HFF-Myc (cell line): Measurements from ENCODE around the gene OXSM.

Experiments
- DNase-seq: peaks from one replicate; pipeline ENCODE4 v3.0.0-alpha.2; 2011; ENCODE audit warnings: low read depth; ENCODE audit errors: extremely low read depth
- H3K4me3 ChIP-seq: replicated peaks from 2 replicates; pipeline ENCODE4 v1.5.1; 2011; ENCODE audit warnings: low read depth, mild to moderate bottlenecking, control low read depth, low read length
- TF ChIP-seq, protein P1 (sequence below): IDR thresholded peaks from 2 replicates; pipeline ENCODE4 v1.5.1; 2012; ENCODE audit warnings: mild to moderate bottlenecking, low read depth, low read length, control low read depth; ENCODE audit errors: missing control alignments

Gene OXSM

DNA sequence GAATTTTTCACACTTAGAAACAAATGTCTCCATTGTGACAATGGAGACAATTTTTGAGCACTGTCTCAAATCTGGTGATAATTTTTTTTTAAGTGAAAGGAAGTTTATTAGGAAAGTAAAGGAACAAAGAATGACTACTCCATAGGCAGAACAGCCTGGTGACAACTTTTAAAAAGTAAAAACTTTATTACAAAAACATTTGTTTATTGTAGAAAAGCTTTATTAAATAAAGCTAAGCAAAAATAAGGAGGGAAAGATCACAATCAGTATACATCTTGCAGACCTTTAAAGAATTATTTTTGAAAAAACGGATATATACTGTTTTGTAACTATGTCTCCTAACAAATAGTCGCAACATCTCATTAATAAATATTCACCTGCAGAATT, 688 bp upstream of the OXSM start:
- TF ChIP-seq, protein P1, sequence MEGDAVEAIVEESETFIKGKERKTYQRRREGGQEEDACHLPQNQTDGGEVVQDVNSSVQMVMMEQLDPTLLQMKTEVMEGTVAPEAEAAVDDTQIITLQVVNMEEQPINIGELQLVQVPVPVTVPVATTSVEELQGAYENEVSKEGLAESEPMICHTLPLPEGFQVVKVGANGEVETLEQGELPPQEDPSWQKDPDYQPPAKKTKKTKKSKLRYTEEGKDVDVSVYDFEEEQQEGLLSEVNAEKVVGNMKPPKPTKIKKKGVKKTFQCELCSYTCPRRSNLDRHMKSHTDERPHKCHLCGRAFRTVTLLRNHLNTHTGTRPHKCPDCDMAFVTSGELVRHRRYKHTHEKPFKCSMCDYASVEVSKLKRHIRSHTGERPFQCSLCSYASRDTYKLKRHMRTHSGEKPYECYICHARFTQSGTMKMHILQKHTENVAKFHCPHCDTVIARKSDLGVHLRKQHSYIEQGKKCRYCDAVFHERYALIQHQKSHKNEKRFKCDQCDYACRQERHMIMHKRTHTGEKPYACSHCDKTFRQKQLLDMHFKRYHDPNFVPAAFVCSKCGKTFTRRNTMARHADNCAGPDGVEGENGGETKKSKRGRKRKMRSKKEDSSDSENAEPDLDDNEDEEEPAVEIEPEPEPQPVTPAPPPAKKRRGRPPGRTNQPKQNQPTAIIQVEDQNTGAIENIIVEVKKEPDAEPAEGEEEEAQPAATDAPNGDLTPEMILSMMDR = no peak
- peak overlapping the region; percentile 56 for H3K4me3 ChIP-seq
- DNase-seq = no peak

DNA sequence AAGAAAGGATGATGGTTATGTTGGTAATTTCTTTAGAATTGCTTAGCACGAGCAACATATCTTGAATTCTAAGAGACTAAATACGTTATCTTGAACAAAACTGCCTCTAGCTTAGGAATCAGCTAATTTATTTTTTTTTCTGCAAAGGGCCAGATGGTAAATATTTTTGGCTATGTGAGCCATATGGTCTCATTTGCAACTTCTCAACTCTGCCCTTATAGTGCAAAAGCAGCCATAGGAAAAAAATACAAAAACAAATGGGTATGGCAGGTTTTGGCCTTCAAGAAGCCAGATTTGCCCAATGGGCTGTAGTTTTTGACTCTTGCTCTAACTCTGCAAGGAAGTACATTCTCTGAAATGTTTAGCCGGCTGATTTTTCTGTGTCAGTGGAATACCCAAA, 11.9 kb downstream of the OXSM start:
- no peak overlapping the region for H3K4me3 ChIP-seq
- TF ChIP-seq, protein P1 = no peak
- DNase-seq = no peak

DNA sequence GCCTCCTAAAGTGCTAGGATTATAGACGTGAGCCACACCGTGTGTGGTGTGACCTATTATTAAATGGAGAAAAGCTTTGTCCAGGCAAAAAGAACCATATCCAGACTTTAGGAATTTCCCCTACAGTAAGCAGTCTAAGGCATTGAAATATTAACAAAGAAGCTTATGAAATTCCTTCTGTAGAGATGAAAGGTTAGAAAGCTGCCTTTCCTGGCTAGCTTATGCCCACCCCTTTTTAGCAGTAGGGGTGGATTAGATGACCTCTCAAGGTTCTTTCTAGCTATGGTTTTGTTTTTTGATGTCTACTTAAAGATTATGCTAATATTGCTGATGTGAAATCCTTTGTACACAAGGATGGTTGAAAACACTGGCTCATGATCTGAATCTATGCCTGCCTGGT, 13.9 kb downstream of the OXSM start:
- H3K4me3 ChIP-seq = no peak overlapping the region
- TF ChIP-seq, protein P1 = no peak
- no peak for DNase-seq

DNA sequence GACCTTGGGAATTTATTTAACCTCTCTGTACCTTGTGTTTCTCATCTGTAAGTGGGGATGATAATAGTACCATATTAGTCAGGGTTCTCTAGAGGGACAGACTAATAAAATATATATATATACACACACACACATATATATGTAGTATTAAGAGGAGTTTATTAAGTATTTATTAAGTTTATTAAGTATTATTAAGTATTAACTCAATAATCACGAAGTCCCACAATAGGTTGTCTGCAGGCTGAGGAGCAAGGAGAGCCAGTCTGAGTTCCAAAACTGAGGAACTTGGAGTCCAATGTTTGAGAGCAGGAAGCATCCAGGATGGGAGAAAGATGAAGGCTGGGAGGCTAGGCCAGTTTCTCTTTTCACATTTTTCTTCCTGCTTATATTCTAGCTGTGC, 14.8 kb downstream of the OXSM start:
- no peak overlapping the region for H3K4me3 ChIP-seq
- no peak for DNase-seq
- TF ChIP-seq, protein P1 = no peak

DNA sequence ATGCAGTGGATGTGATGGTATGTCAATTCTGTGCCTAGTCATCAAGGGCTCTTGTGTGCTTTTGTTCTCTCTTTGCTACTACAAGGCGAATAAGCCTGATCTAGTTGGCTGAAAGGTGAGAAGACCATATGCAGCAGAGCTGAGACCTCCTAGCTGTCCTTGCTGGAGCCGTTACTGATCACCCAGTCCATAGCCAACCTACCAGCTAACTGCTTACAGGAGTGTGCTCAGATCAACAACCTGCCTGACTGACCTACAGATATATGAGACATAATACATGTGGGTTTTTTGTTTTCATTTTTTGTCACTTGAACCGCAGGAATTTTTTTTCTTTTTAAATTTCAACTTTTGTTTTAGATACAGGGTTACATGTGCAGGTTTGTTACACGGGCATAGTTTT, 22.8 kb downstream of the OXSM start:
- H3K4me3 ChIP-seq = no peak overlapping the region
- TF ChIP-seq, protein P1 = no peak
- DNase-seq = no peak

DNA sequence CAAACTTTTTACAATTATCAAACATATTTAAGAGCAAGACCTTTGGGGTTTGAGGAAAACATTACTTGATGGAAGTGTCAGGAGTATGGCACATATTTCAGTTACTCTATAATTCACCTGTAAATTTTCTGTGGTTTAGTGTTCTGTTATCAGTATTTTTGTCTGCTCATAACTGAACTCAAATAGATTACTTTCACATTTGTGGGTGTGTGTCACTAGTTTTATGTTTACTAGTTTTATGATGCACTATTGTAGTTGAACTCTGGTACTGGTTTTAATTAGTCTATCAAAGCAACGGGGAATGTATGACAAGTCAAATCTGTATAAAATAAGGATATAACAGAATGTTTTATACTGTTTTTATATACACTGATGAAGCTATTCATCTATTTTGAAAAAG, 27.2 kb downstream of the OXSM start:
- TF ChIP-seq, protein P1 = no peak
- DNase-seq = no peak
- no peak overlapping the region for H3K4me3 ChIP-seq

DNA sequence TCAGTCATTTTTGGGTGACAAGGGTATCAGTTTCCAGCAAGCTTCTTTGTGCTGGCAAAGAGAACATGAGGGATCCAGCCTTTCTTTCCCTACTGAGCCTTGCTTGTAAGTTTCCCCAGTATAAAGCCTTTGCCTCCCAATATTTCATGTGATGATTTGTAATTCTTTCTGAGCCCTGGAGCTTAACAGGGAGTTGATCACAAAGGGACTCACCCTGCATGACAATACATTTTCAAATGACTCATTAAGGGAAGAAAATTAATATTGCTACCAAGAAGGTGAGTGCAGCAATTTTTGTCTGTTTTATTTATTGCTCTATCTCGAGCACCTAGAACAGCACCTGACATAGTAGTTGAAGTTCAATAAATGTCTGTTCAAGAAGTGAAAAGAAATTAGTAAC, 27.7 kb downstream of the OXSM start:
- TF ChIP-seq, protein P1 = no peak
- DNase-seq = no peak

More for the DNA sequence above, 27.7 kb downstream of the OXSM start:
- no peak overlapping the region for H3K4me3 ChIP-seq
